GDM1 (cell line): ENCODE data around the gene PTGES2.
"Not testable (repeated sequence)": the region's sequence is repeated elsewhere in the genome, so short reads cannot be mapped to it uniquely, and the experiment has no call there.

Experiments used
- DNase-seq: peaks from one replicate; lab custom pipeline; 2025; lab: John Stamatoyannopoulos, UW

PTGES2 gene

GRCh38 chr9:128136816-128137793 lies 9.6 kb upstream of the PTGES2 start:
- no peak for DNase-seq

- DNase-seq: not testable (repeated sequence)
Observed at GRCh38 chr9:128135561-128135960, 8.0 kb upstream of the PTGES2 start.

GRCh38 chr9:128132139-128132538 lies 4.6 kb upstream of the PTGES2 start:
- not testable (repeated sequence) for DNase-seq

GRCh38 chr9:128131346-128131745 lies 3.8 kb upstream of the PTGES2 start:
- not testable (repeated sequence) for DNase-seq

- DNase-seq: not testable (repeated sequence)
Observed at GRCh38 chr9:128130651-128131050, 3.1 kb upstream of the PTGES2 start.

GRCh38 chr9:128129976-128130590 lies 2.6 kb upstream of the PTGES2 start:
- not testable (repeated sequence) for DNase-seq

GRCh38 chr9:128128836-128129590 lies 1.5 kb upstream of the PTGES2 start:
- DNase-seq: no peak

- DNase-seq: peak; percentile 71
Observed at GRCh38 chr9:128127990-128128835, 684 bp upstream of the PTGES2 start.

GRCh38 chr9:128125580-128126354 lies 1.8 kb downstream of the PTGES2 start:
- DNase-seq: no peak

GRCh38 chr9:128124873-128125579 lies 2.5 kb downstream of the PTGES2 start:
- peak; percentile 44 for DNase-seq

GRCh38 chr9:128124451-128124850 lies 3.1 kb downstream of the PTGES2 start:
- DNase-seq: no peak

GRCh38 chr9:128123451-128124080 lies 4.0 kb downstream of the PTGES2 start:
- no peak for DNase-seq

- no peak for DNase-seq
Observed at GRCh38 chr9:128122809-128123175, 4.7 kb downstream of the PTGES2 start.

- DNase-seq: no peak
Observed at GRCh38 chr9:128121924-128122808, 5.4 kb downstream of the PTGES2 start.

GRCh38 chr9:128121466-128121810 lies 6.1 kb downstream of the PTGES2 start:
- DNase-seq: no peak

GRCh38 chr9:128120741-128121465 lies 6.6 kb downstream of the PTGES2 start:
- no peak for DNase-seq

GRCh38 chr9:128120061-128120740 lies 7.3 kb downstream of the PTGES2 start:
- no peak for DNase-seq
